Right lobe of liver (tissue), 4 donors: ENCODE results near the gene KASH5.

Source experiments
- POLR2A ChIP-seq: fragments of 450-650 bp; IDR thresholded peaks from one replicate; pipeline ENCODE4 v1.6.1; 2017; ENCODE audit warnings: antibody characterized with exemption, mild to moderate bottlenecking
- TF ChIP-seq, protein P1 (sequence below), 4 donors: fragments of 200-600 bp in 3 of 4; fragments of 450-650 bp in 1 of 4; IDR thresholded peaks; one replicate each; pipeline versions ENCODE4 v1.5.1 to v1.8.0; 2016 to 2022; ENCODE audit warnings: antibody characterized with exemption in 4 of 4, mild to moderate bottlenecking in 2 of 4
- donor health status: DM: no; HTN: no; CAD: no.
- donor health status: DM: no; HTN: no; CAD: no.
- donor health status: DM: no; HTN: yes; CAD: no.

DNA sequence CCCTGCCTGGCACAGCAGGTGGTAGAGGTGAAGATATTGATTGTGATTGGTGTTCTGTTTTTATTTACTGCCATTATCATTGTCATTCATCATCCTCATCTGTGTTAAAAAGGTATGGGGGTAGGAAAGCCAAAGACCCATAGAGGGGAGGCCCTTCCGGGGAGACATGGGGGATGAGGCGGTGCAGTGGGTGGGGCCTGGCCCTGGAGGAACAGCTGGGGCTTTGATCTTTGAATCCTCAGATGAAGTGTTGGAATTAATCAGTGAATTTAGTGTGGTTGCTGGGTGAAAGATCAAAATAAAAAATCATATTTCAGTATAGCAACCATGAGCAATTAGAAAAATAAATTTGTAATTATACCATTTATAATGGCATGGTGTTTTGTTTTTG is 27.8 kb downstream of the KASH5 start:
- TF ChIP-seq, protein P1, sequence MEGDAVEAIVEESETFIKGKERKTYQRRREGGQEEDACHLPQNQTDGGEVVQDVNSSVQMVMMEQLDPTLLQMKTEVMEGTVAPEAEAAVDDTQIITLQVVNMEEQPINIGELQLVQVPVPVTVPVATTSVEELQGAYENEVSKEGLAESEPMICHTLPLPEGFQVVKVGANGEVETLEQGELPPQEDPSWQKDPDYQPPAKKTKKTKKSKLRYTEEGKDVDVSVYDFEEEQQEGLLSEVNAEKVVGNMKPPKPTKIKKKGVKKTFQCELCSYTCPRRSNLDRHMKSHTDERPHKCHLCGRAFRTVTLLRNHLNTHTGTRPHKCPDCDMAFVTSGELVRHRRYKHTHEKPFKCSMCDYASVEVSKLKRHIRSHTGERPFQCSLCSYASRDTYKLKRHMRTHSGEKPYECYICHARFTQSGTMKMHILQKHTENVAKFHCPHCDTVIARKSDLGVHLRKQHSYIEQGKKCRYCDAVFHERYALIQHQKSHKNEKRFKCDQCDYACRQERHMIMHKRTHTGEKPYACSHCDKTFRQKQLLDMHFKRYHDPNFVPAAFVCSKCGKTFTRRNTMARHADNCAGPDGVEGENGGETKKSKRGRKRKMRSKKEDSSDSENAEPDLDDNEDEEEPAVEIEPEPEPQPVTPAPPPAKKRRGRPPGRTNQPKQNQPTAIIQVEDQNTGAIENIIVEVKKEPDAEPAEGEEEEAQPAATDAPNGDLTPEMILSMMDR (IDR thresholded peaks at IDR 0.05): no peak
- TF ChIP-seq POLR2A: no peak
